Measurements from ENCODE around the gene CCS.

GRCh38 chr11:66566221-66566620, 26.8 kb upstream of the CCS start:
- TF ChIP-seq POLR2AphosphoS5 (IDR thresholded peaks at IDR 0.05; ENCODE audit: borderline replicate concordance, low read depth, low read length) (no peak), EZH2 (IDR thresholded peaks at IDR 0.05) (no peak), FOXP2 (optimal IDR thresholded peaks at IDR 0.05; ENCODE audit: control extremely low read depth, extremely low read length, insufficient read depth) (no peak)

Data from SK-N-MC (cell line).